HCT116 (cell line): ENCODE data around the gene CTNNA1. TPM values are rescaled to one million over a fixed set of nuclear protein-coding genes. Genes with fewer than 3 reads are reported as not detected.

Experiments used
- ATAC-seq: fragments of 200-7000 bp; cut with Tn5 transposase; 2 replicates; pipeline ENCODE4 v1.9.1; 2020; ENCODE audit warnings: mild to moderate bottlenecking, moderate library complexity
- BruUV-seq: library from RNA; stranded (reverse); fragments of 400-500 nt; replicated peaks from 2 replicates; lab custom pipeline; 2021; lab: Mats Ljungman, UMichigan
- CTCF ChIA-PET: fragments of 300-600 bp; sonication (Branson Sonifier 250); formaldehyde crosslinking; loops from one replicate; lab custom pipeline; 2021; ENCODE audit warnings: antibody characterized with exemption; lab: Charles Lee
- POLR2A ChIA-PET: fragments of 300-600, 350-600 bp; sonication (Branson Sonifier 250); formaldehyde crosslinking; loops from one replicate; lab custom pipeline; 2021; ENCODE audit warnings: antibody characterized with exemption; lab: Charles Lee
- RAD21 ChIA-PET, 2 experiments: fragments of 300-600 bp; sonication (Branson Sonifier 250); formaldehyde crosslinking; loops; one replicate each; lab custom pipeline; 2023; ENCODE audit warnings: low total read pairs in 2 of 2; ENCODE audit not compliant: uncharacterized antibody in 2 of 2, unreplicated experiment in 2 of 2, low non-redundant PET in 1 of 2; lab: Charles Lee
- DNase-seq: peaks from one replicate; pipeline ENCODE4 v3.0.0-alpha.2; 2010; ENCODE audit warnings: low read depth, low spot score
- H2AFZ ChIP-seq: fragments of 200-600 bp; shearing (Covaris generic), sonication (generic); 2 replicates; pipeline ENCODE4 v1.6.1; 2017; ENCODE audit warnings: low read depth, mixed run types, mixed read lengths, antibody characterized with exemption, low read length; ENCODE audit not compliant: poor library complexity, severe bottlenecking
- H3K27ac ChIP-seq: 2 replicates; pipeline ENCODE4 v1.5.1; 2012; ENCODE audit warnings: low read depth, low read length
- H3K27me3 ChIP-seq: fragments of 200-600 bp; sonication (generic); 2 replicates; pipeline ENCODE4 v1.6.1; 2016; ENCODE audit warnings: mixed run types, low read length, mixed read lengths; ENCODE audit not compliant: insufficient read depth
- H3K36me3 ChIP-seq, 2 experiments: fragments of 200-500 bp in 1 of 2; fragments of 200-600 bp in 1 of 2; sonication (Bioruptor generic) in 1 of 2; sonication (generic) in 1 of 2; 2 replicates each; pipeline versions ENCODE4 v1.5.1 to v1.6.1; 2014 to 2016; ENCODE audit warnings: low read length in 2 of 2, inconsistent platforms in 1 of 2, mixed read lengths in 1 of 2, mixed run types in 1 of 2; ENCODE audit not compliant: insufficient read depth in 2 of 2, control insufficient read depth in 1 of 2
- H3K4me1 ChIP-seq, 2 experiments: fragments of 200-600 bp in 1 of 2; sonication (generic) in 1 of 2; 2 replicates each; pipeline versions ENCODE4 v1.5.1 to v1.6.1; 2012 to 2017; ENCODE audit warnings: low read length in 2 of 2, inconsistent platforms in 1 of 2, mild to moderate bottlenecking in 1 of 2, mixed read lengths in 1 of 2, mixed run types in 1 of 2, moderate library complexity in 1 of 2; ENCODE audit not compliant: insufficient read depth in 2 of 2, control insufficient read depth in 1 of 2
- H3K4me2 ChIP-seq: fragments of 200-600 bp; sonication (generic); 2 replicates; pipeline ENCODE4 v1.6.1; 2017; ENCODE audit warnings: mixed run types, low read length, mixed read lengths
- H3K4me3 ChIP-seq, 2 experiments: fragments of 200-600 bp in 1 of 2; sonication (generic) in 1 of 2; replicated peaks in 1 of 2; 2 replicates each; pipeline ENCODE4 v1.5.1; 2011 to 2016; ENCODE audit warnings: low read length in 2 of 2, control low read depth in 1 of 2, low read depth in 1 of 2, mild to moderate bottlenecking in 1 of 2, mixed read lengths in 1 of 2, mixed run types in 1 of 2
- H3K79me2 ChIP-seq: fragments of 200-600 bp; sonication (generic); 2 replicates; pipeline ENCODE4 v1.6.1; 2017; ENCODE audit warnings: mild to moderate bottlenecking, mixed run types, low read length, moderate library complexity, mixed read lengths; ENCODE audit not compliant: insufficient read depth
- H3K9ac ChIP-seq: fragments of 200-600 bp; sonication (generic); 2 replicates; pipeline ENCODE4 v1.6.1; 2016; ENCODE audit warnings: low read length, mixed read lengths
- H3K9me2 ChIP-seq: fragments of 200-600 bp; sonication (generic), shearing (Covaris generic); 2 replicates; pipeline ENCODE4 v1.6.1; 2017; ENCODE audit warnings: mixed run types, mild to moderate bottlenecking, moderate library complexity; ENCODE audit not compliant: insufficient read depth
- H3K9me3 ChIP-seq, 2 experiments: fragments of 200-500 bp in 1 of 2; fragments of 200-600 bp in 1 of 2; sonication (Bioruptor generic) in 1 of 2; sonication (generic) in 1 of 2; 2 replicates each; pipeline ENCODE4 v1.6.1; 2014 to 2017; ENCODE audit warnings: low read length in 2 of 2, mixed read lengths in 2 of 2, inconsistent platforms in 1 of 2, low read depth in 1 of 2, mild to moderate bottlenecking in 1 of 2, mixed run types in 1 of 2, moderate library complexity in 1 of 2; ENCODE audit not compliant: control insufficient read depth in 1 of 2, insufficient read depth in 1 of 2
- H4K20me1 ChIP-seq: fragments of 200-600 bp; sonication (generic), shearing (Covaris generic); 2 replicates; pipeline ENCODE4 v1.6.1; 2017; ENCODE audit warnings: mixed run types, mild to moderate bottlenecking, moderate library complexity; ENCODE audit not compliant: insufficient read depth
- ATF3 ChIP-seq: IDR thresholded peaks from 2 replicates; pipeline ENCODE4 v1.6.1; 2012
- CEBPB ChIP-seq: IDR thresholded peaks from 2 replicates; pipeline ENCODE4 v1.6.1; 2012; ENCODE audit warnings: low read depth
- CTCF ChIP-seq, 3 experiments: fragments of 200-600 bp in 1 of 3; sonication (generic) in 1 of 3; IDR thresholded peaks in 2 of 3; conservative IDR thresholded peaks in 1 of 3; 2 replicates each; pipeline ENCODE4 v1.5.1; 2012 to 2017; ENCODE audit warnings: low read depth in 2 of 3, low read length in 2 of 3, antibody characterized with exemption in 1 of 3, borderline replicate concordance in 1 of 3, control low read depth in 1 of 3, mild to moderate bottlenecking in 1 of 3, mixed read lengths in 1 of 3, mixed run types in 1 of 3, moderate library complexity in 1 of 3; ENCODE audit not compliant: insufficient read depth in 1 of 3
- EGR1 ChIP-seq: IDR thresholded peaks from 2 replicates; pipeline ENCODE4 v1.6.1; 2012; ENCODE audit warnings: low read depth
- ELF1 ChIP-seq: IDR thresholded peaks from 2 replicates; pipeline ENCODE4 v1.6.1; 2012; ENCODE audit warnings: low read depth, borderline replicate concordance
- FOSL1 ChIP-seq: IDR thresholded peaks from 2 replicates; pipeline ENCODE4 v1.6.1; 2012; ENCODE audit warnings: low read depth
- JUND ChIP-seq: IDR thresholded peaks from 2 replicates; pipeline ENCODE4 v1.6.1; 2012
- MAX ChIP-seq: IDR thresholded peaks from 2 replicates; pipeline ENCODE4 v1.6.1; 2012
- POLR2A ChIP-seq: IDR thresholded peaks from 2 replicates; pipeline ENCODE4 v1.7.0; 2011; ENCODE audit warnings: borderline replicate concordance; ENCODE audit not compliant: insufficient read depth, insufficient read length; ENCODE audit errors: extremely low read depth
- SIN3A ChIP-seq: IDR thresholded peaks from 2 replicates; pipeline ENCODE4 v1.6.1; 2012; ENCODE audit warnings: low read depth
- TCF7L2 ChIP-seq: IDR thresholded peaks from 2 replicates; pipeline ENCODE4 v1.7.0; 2011; ENCODE audit warnings: borderline replicate concordance, inconsistent platforms; ENCODE audit not compliant: insufficient read depth, insufficient read length; ENCODE audit errors: extremely low read depth
- ZNF274 ChIP-seq: fragments of 200-500 bp; sonication (Bioruptor generic); IDR thresholded peaks from 2 replicates; pipeline ENCODE4 v1.6.1; 2014; ENCODE audit warnings: mild to moderate bottlenecking, low read depth, low read length, inconsistent platforms
- intact Hi-C: fragments of 100-400 bp; cut with micrococcal nuclease; formaldehyde crosslinking; loops from 2 replicates; pipeline ENCODE4 v1.10.0; 2022
- total RNA-seq: library from RNA; stranded (reverse); gene quantifications from one replicate; pipeline ENCODE4 v1.2.1, GENCODE V29; 2021; ENCODE audit not compliant: unreplicated experiment
- TF ChIP-seq, protein P1 (sequence below): IDR thresholded peaks from 2 replicates; pipeline ENCODE4 v1.6.1; 2012; ENCODE audit warnings: low read depth
- TF ChIP-seq, protein P2 (sequence below): IDR thresholded peaks from 2 replicates; pipeline ENCODE4 v1.6.1; 2011; ENCODE audit warnings: mild to moderate bottlenecking, low read length, moderate library complexity; ENCODE audit not compliant: insufficient replicate concordance; ENCODE audit errors: extremely low read depth

Gene CTNNA1
- total RNA-seq, 1 experiment from 2014 or later, result 313 TPM

- no peak overlapping the region for H3K9ac ChIP-seq
- no peak overlapping the region for H3K4me3 ChIP-seq
- H3K9me2 ChIP-seq, result no peaks in the 10 kb centered on the region
- H3K79me2 ChIP-seq, result peaks cover 94% of the 10 kb centered on the region
- peaks cover 7% of the 10 kb centered on the region; the same call in 1 of the 2 replicates for H4K20me1 ChIP-seq
- BruUV-seq, result no TSS peak
- ChIA-PET RAD21 (no interaction called here), POLR2A (no interaction called here)
- no peak overlapping the region for H3K4me2 ChIP-seq
- no peaks in the 10 kb centered on the region for H3K4me1 ChIP-seq
- H3K27me3 ChIP-seq, result no peaks in the 10 kb centered on the region
- H3K36me3 ChIP-seq, result no peaks in the 10 kb centered on the region
- no peak overlapping the region for H2AFZ ChIP-seq
- no peak for DNase-seq
- H3K27ac ChIP-seq, result no peak overlapping the region
- no peak for ATAC-seq
- no peak for TF ChIP-seq ZNF274
- no peak for TF ChIP-seq TCF7L2
- no peak for TF ChIP-seq POLR2A
- TF ChIP-seq, protein P1, sequence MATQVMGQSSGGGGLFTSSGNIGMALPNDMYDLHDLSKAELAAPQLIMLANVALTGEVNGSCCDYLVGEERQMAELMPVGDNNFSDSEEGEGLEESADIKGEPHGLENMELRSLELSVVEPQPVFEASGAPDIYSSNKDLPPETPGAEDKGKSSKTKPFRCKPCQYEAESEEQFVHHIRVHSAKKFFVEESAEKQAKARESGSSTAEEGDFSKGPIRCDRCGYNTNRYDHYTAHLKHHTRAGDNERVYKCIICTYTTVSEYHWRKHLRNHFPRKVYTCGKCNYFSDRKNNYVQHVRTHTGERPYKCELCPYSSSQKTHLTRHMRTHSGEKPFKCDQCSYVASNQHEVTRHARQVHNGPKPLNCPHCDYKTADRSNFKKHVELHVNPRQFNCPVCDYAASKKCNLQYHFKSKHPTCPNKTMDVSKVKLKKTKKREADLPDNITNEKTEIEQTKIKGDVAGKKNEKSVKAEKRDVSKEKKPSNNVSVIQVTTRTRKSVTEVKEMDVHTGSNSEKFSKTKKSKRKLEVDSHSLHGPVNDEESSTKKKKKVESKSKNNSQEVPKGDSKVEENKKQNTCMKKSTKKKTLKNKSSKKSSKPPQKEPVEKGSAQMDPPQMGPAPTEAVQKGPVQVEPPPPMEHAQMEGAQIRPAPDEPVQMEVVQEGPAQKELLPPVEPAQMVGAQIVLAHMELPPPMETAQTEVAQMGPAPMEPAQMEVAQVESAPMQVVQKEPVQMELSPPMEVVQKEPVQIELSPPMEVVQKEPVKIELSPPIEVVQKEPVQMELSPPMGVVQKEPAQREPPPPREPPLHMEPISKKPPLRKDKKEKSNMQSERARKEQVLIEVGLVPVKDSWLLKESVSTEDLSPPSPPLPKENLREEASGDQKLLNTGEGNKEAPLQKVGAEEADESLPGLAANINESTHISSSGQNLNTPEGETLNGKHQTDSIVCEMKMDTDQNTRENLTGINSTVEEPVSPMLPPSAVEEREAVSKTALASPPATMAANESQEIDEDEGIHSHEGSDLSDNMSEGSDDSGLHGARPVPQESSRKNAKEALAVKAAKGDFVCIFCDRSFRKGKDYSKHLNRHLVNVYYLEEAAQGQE, result no peak
- no peak for TF ChIP-seq EGR1
- TF ChIP-seq, protein P2, sequence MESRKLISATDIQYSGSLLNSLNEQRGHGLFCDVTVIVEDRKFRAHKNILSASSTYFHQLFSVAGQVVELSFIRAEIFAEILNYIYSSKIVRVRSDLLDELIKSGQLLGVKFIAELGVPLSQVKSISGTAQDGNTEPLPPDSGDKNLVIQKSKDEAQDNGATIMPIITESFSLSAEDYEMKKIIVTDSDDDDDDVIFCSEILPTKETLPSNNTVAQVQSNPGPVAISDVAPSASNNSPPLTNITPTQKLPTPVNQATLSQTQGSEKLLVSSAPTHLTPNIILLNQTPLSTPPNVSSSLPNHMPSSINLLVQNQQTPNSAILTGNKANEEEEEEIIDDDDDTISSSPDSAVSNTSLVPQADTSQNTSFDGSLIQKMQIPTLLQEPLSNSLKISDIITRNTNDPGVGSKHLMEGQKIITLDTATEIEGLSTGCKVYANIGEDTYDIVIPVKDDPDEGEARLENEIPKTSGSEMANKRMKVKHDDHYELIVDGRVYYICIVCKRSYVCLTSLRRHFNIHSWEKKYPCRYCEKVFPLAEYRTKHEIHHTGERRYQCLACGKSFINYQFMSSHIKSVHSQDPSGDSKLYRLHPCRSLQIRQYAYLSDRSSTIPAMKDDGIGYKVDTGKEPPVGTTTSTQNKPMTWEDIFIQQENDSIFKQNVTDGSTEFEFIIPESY, result no peak
- no peak for TF ChIP-seq FOSL1
- TF ChIP-seq ELF1, result no peak
- no peak for TF ChIP-seq SIN3A
- no peak for TF ChIP-seq CTCF (IDR thresholded peaks at IDR 0.05 in 2 of 3, conservative IDR thresholded peaks at IDR 0.05 in 1 of 3; ENCODE audit: borderline replicate concordance in 1 of 3, insufficient read depth in 1 of 3, low read depth in 2 of 3, low read length in 2 of 3)
- TF ChIP-seq JUND, result no peak
- no peak for TF ChIP-seq MAX
- no peak for TF ChIP-seq CEBPB
- TF ChIP-seq ATF3, result no peak
- TF ChIP-seq, all 23 proteins: peak for 0
- CTCF ChIA-PET, result interaction anchor here (1.4 kb wide), 1 partner anchor 55 kb away, joined by 3 read pairs; no protein-coding TSS in a partner anchor
- intact Hi-C loops, result no loop called here
- H3K9me3 ChIP-seq, result no peaks in the 10 kb centered on the region
These were observed 90.9 kb downstream of the CTNNA1 start for GRCh38 chr5:138844125-138844461.
